Stimulated activated CD4-positive, alpha-beta T cell treated with anti-CD3 and anti-CD28 coated beads, TNF-alpha, amount 100 ng/mL, for 24 hours (primary cell): ENCODE measurements around the gene HLA-DMA.

Experiments used
- DNase-seq, 3 experiments: peaks; one replicate each; pipeline ENCODE4 v3.0.0-alpha.2; 2020; ENCODE audit warnings: low read depth in 3 of 3

Gene HLA-DMA

GRCh38 chr6:32952817-32953739 is at the start of gene HLA-DMA:
HLA-DMA (minus strand) TSS chr6:32953097; CDS start chr6:32953036, 61 bp downstream.
- peak in 1 of 3 experiments; percentile 61 for DNase-seq

DNA sequence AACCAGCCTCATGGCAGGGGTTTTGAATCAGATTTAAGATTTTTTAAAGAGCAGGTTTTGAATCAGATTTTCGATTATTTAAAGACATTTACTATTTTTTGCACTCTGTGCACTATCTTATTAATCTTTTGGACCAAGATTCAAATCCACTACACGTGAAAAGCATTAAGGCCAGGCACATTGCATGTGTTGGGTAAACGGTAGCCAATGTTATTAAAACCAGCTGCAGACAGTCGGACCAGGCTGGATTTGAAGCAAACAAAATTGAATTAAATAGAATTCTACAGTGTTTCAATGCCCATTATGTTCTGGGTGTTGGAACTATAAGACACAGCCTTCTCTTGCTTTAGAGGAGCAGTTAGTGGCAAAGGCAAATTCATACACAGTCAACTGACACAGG is 48.8 kb upstream of the HLA-DMA start:
- DNase-seq: no peak

DNA sequence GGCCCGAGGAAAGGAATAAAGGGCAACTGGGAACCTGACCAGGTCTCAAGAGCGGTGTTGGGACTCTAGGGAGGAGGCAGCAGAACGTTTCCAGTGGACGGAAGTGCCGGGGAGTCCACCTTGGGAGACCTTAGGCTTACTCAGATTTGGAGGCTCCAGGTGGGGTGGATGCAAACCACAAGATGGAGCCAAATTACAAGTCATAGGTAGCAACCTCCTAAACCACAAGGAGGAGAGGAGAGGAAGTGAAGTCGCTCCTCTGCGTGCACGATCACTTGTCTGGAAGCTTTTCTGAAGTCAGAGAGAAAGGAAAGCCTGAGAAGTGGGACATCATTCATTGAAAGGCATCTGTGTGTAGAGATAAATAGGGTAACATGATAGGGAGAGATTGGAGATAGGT is 47.2 kb upstream of the HLA-DMA start:
- DNase-seq: no peak

- no peak for DNase-seq
Observed at GRCh38 chr6:32995448-32995847, 42.6 kb upstream of the HLA-DMA start.

GRCh38 chr6:32993363-32993973 is 40.6 kb upstream of the HLA-DMA start:
- no peak for DNase-seq

DNA sequence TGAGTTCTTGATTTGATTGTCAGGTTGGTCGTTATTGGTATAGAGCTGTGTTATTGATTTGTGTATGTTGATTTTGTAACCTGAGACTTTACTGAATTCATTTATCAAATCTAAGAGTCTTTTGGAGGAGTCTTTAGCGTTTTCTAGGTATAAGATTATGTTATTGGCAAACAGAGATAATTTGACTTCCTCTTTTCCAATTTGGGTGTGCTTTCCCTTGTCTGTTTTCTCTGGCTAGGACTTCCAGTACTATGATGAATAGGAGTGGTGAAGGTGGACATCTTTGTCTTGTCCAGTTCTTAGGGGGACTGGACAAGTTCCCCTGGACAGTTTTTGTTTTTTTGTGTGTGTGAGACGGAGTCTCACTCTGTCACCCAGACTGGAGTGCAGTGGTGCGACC is 39.1 kb upstream of the HLA-DMA start:
- no peak for DNase-seq

- DNase-seq: no peak
Observed at GRCh38 chr6:32989368-32989767, 36.5 kb upstream of the HLA-DMA start.

DNA sequence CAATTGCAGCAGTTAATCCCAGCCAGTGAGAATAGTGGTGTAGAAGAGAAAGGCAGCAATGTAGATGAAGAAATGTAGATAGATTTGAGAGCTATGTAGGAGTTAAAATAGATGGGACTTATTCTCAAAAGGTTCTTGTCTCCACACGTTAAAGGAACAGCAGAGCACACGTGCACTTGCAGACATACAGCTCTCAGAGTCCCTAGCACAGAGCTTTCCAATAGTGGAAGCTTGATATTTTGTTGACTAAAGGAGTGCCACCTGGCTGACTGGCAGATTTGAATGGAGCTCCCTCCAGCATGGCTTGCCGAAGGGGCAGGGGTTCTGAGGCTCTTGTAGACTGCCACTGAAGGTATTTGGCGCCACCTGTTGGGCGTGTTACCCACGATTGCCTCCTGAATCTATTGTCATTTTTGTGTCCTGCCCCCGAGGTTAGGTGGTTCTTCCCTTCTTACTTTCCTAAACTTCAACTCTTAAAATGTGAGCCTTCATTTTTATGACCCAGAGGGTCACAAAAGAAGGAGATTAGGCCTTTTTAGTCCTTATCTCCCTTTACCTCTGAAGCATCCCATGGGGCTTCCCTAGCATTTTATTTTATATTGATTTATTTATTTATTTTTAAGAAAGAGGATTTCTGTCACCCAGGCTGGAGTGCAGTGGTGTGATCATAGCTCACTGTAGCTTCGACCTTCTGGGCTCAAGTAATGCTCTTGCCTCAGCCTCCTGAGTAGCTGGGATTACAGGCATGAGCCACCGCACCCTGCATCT is 31.9 kb upstream of the HLA-DMA start:
- peak; percentile 75 to 89 (median 87) for DNase-seq

DNA sequence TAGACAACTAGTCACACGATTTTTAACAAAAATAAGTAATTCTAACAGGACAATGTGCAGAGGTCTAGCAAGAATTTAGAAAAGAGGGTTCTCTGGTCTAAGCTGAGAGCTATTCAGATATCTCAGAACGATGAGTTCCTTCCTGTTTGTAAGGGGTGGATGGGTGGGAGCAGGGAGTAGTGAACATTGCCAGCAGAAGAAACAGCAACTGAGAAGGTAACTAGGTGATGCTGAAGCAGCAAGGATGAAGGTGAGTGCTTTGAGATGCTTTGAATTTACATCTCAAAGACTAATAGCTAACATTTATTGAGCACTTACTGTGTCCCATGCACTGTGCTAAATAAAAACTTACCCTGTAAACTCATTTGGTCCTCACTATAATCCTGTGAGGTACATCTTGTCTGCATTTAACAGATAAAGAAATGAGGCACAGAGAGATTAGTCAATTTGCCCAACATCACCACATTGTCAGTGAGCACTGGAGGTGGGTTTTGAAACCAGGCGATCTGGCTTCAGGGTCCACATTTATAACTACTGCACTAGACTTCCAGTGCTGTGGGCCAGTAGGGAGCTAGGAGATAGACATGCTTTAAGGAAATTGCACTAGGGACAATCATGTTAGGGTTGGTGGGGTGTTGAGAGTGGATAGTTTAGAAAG is 31.2 kb upstream of the HLA-DMA start:
- no peak for DNase-seq

- DNase-seq: no peak
Observed at GRCh38 chr6:32983493-32983848, 30.6 kb upstream of the HLA-DMA start.

DNA sequence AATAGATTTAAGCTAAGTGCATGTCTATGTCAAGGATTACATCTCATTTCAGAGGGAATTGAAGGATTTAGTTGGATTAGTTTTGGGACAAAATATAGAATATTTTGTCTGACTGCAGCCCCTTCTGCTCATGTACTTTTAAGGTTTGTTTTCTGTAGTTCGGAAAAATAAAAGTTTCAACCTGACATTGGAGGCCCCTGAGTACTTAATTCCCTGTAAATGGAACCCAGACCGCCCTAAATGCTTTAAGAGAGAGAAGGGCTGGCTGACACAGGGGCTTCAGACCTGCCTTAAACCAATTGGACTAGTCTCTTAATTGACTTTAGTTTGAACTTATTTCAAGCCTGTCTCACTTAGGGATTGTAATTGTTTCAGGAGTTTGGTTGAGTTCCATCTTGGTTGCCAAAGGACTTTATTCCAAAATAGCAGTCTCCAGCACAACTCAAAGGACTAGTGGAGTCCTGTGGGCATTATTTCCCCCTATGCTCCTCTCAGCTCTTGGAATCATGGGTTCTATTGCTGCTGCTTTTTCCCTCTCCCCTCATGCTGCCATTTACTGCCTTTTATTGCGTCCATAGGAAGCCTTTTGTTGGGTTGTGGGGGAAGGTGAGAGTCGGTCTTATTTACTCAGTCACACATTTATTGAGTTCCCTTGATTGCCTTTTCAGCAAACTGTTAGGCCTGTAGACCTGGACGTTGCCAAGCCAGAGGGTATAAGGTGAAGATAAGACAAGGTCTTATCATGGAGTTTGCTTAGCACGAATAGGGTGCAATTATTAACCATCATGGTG is 30.0 kb upstream of the HLA-DMA start:
- DNase-seq: no peak

GRCh38 chr6:32982084-32982701 is 29.3 kb upstream of the HLA-DMA start:
- no peak for DNase-seq

- DNase-seq: no peak
Observed at GRCh38 chr6:32980488-32981038, 27.7 kb upstream of the HLA-DMA start.

DNA sequence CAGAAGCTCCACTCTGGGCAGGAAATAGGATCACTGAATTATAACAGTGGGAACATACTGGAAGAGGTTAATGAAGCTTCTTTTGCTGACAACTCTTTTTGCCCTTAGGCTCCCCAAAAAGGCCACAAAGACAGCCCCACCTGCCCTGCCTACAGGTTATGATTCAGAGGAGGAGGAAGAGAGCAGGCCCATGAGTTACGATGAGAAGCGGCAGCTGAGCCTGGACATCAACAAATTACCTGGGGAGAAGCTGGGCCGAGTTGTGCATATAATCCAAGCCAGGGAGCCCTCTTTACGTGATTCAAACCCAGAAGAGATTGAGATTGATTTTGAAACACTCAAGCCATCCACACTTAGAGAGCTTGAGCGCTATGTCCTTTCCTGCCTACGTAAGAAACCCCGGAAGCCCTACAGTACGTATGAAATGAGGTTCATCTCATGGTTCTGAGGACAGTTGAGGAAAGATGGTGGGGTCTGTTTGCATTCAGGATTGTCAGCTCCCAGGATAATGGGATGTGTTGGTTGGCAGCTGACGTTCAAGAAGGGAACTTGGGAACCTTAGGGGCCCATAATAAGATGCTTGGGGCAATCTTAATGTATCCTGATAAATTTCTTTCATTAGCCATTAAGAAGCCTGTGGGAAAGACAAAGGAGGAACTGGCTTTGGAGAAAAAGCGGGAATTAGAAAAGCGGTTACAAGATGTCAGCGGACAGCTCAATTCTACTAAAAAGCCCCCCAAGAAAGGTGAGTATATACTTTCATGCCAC is 27.0 kb upstream of the HLA-DMA start:
- DNase-seq: no peak

- DNase-seq: no peak
Observed at GRCh38 chr6:32977953-32978324, 25.0 kb upstream of the HLA-DMA start.

DNA sequence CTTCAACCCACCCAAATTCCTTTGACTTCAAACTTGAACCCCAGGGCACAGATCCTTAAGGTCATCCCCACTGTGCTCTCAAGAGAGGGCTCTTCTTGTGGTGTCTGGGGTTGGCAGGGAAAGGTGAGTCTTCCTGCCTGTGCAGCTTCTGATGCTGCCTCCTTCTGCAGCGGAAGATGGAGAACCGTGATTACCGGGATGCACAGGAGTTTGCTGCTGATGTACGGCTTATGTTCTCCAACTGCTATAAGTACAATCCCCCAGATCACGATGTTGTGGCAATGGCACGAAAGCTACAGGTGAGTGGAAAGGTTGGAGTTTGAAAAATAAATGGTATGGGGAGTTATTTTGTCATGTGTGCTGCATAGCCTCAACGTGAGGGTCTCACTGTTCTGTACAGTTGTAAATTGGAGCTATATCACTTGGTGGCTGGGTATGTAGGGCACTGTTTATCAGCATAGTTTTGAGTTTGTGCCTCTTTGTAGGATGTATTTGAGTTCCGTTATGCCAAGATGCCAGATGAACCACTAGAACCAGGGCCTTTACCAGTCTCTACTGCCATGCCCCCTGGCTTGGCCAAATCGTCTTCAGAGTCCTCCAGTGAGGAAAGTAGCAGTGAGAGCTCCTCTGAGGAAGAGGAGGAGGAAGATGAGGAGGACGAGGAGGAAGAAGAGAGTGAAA is 24.5 kb upstream of the HLA-DMA start:
- DNase-seq: no peak

DNA sequence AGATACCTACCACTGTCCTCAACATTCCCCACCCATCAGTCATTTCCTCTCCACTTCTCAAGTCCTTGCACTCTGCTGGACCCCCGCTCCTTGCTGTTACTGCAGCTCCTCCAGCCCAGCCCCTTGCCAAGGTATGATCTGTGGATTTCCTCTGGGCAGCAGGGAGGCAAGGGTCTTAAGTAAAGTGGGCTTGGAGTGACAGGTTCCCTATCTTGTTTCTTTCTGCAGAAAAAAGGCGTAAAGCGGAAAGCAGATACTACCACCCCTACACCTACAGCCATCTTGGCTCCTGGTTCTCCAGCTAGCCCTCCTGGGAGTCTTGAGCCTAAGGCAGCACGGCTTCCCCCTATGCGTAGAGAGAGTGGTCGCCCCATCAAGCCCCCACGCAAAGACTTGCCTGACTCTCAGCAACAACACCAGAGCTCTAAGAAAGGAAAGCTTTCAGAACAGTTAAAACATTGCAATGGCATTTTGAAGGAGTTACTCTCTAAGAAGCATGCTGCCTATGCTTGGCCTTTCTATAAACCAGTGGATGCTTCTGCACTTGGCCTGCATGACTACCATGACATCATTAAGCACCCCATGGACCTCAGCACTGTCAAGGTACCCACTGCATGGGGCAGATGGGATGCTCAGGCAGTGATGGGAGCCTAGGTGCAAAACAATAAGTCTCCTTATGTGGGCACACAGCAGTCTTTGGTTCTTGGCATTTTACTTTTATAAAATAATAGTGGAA is 23.6 kb upstream of the HLA-DMA start:
- no peak for DNase-seq

GRCh38 chr6:32975886-32976285 is 23.0 kb upstream of the HLA-DMA start:
- DNase-seq: no peak
